CD4-positive, alpha-beta memory T cell (primary cell): ENCODE measurements around the gene DYNC1H1. TPM values are rescaled to one million over a fixed set of nuclear protein-coding genes. Genes with fewer than 3 reads are reported as not detected.
"Not testable (repeated sequence)": the region's sequence is repeated elsewhere in the genome, so short reads cannot be mapped to it uniquely, and the experiment has no call there.

Experiments
- CTCF ChIA-PET: fragments of 350-600 bp; sonication (Branson Sonifier 250); formaldehyde crosslinking; loops from one replicate; lab custom pipeline; 2021; ENCODE audit warnings: inconsistent platforms; ENCODE audit not compliant: partially characterized antibody; lab: Charles Lee
- POLR2A ChIA-PET: fragments of 350-600 bp; sonication (Branson Sonifier 250); formaldehyde crosslinking; loops from one replicate; lab custom pipeline; 2021; ENCODE audit not compliant: partially characterized antibody; lab: Charles Lee
- DNase-seq, 5 donors: peaks; one replicate each; pipeline versions ENCODE4 v3.0.0 to v3.0.0-alpha.2; 2020 to 2022; ENCODE audit warnings: mixed read lengths in 1 of 5
- H3K27ac ChIP-seq: one replicate; pipeline ENCODE4 v1.7.0; 2013; ENCODE audit warnings: low read depth, low read length
- H3K27me3 ChIP-seq: 2 replicates; pipeline ENCODE4 v1.7.0; 2013; ENCODE audit warnings: mild to moderate bottlenecking, low read length, moderate library complexity; ENCODE audit not compliant: insufficient read depth
- H3K36me3 ChIP-seq: 2 replicates; pipeline ENCODE4 v1.7.0; 2013; ENCODE audit warnings: mild to moderate bottlenecking, low read length, moderate library complexity; ENCODE audit not compliant: insufficient read depth
- H3K4me1 ChIP-seq: 2 replicates; pipeline ENCODE4 v1.7.0; 2013; ENCODE audit warnings: mild to moderate bottlenecking, low read length, moderate library complexity; ENCODE audit not compliant: insufficient read depth
- H3K4me3 ChIP-seq, 2 donors: one replicate each; pipeline ENCODE4 v1.7.0; 2013; ENCODE audit warnings: low read length in 2 of 2, mild to moderate bottlenecking in 1 of 2
- H3K9me3 ChIP-seq, 2 donors: one replicate each; pipeline ENCODE4 v1.7.0; 2013; ENCODE audit warnings: low read length in 2 of 2, control low read depth in 1 of 2; ENCODE audit not compliant: control insufficient read depth in 1 of 2
- H3K27ac Mint-ChIP-seq, 7 donors: one replicate each; pipeline ENCODE4 v1.8.0; 2020 to 2021; ENCODE audit warnings: mixed read lengths in 7 of 7, mild to moderate bottlenecking in 6 of 7, inconsistent platforms in 3 of 7, moderate library complexity in 3 of 7
- H3K27me3 Mint-ChIP-seq, 2 donors: one replicate each; pipeline ENCODE4 v1.8.0; 2020 to 2021; ENCODE audit warnings: mixed read lengths in 2 of 2
- H3K36me3 Mint-ChIP-seq, 2 donors: one replicate each; pipeline ENCODE4 v1.8.0; 2020 to 2021; ENCODE audit warnings: mixed read lengths in 2 of 2, inconsistent platforms in 1 of 2, mild to moderate bottlenecking in 1 of 2
- H3K4me1 Mint-ChIP-seq, 4 donors: one replicate each; pipeline ENCODE4 v1.8.0; 2020 to 2021; ENCODE audit warnings: mixed read lengths in 4 of 4, mild to moderate bottlenecking in 1 of 4
- H3K4me3 Mint-ChIP-seq, 8 donors: one replicate each; pipeline ENCODE4 v1.8.0; 2020 to 2021; ENCODE audit warnings: mixed read lengths in 8 of 8, mild to moderate bottlenecking in 7 of 8, moderate library complexity in 6 of 8, inconsistent platforms in 3 of 8
- H3K9me3 Mint-ChIP-seq, 8 donors: one replicate each; pipeline ENCODE4 v1.8.0; 2020 to 2021; ENCODE audit warnings: mixed read lengths in 8 of 8, mild to moderate bottlenecking in 5 of 8, inconsistent platforms in 3 of 8, moderate library complexity in 1 of 8
- intact Hi-C: fragments of 100-400 bp; cut with micrococcal nuclease; formaldehyde crosslinking; loops from one replicate; pipeline ENCODE4 v1.15.1; 2023
- polyA plus RNA-seq, 2 donors: library from polyadenylated mRNA; unstranded; fragments of 300-500 nt; fragmentation: Illumina TruSeq; gene quantifications; one replicate each; pipeline ENCODE4 v1.2.3, GENCODE V29; 2021
- total RNA-seq, 2 experiments: library from RNA; stranded (reverse); gene quantifications; one replicate each; pipeline ENCODE4 v1.2.3, GENCODE V29; 2021

DYNC1H1 gene
- total and polyA plus RNA-seq, 4 experiments from 2014 or later, result 19.6 to 318 (median 188) TPM

GRCh38 chr14:101977311-101978071, 13.1 kb downstream of the DYNC1H1 start:
- Histone ChIP-seq H3K4me3 (no peak overlapping the region), H3K27me3 (no peaks in the 10 kb centered on the region), H3K4me1 (peaks cover 10% of the 10 kb centered on the region), H3K27ac (no peak overlapping the region), H3K9me3 (no peaks in the 10 kb centered on the region), H3K36me3 (peaks cover 51% of the 10 kb centered on the region)
- ChIA-PET CTCF (interaction anchor here (1.0 kb wide), 1 partner anchor 56 kb away, joined by 3 read pairs; no protein-coding TSS in a partner anchor), POLR2A (no interaction called here)
- peaks cover 32 to 57% of the 10 kb centered on the region in 2 donors for H3K36me3 Mint-ChIP-seq
- peak overlapping the region in 2 of 7 donors; percentile 37 to 43 for H3K27ac Mint-ChIP-seq
- DNase-seq, result no peak
- H3K4me3 Mint-ChIP-seq, result no peak overlapping the region
- H3K9me3 Mint-ChIP-seq, result no peaks in the 10 kb centered on the region
- peaks cover under 1 to 25% (median 16%) of the 10 kb centered on the region in 4 donors for H3K4me1 Mint-ChIP-seq
- no peaks in the 10 kb centered on the region for H3K27me3 Mint-ChIP-seq
- intact Hi-C loops, result no loop called here

DNA sequence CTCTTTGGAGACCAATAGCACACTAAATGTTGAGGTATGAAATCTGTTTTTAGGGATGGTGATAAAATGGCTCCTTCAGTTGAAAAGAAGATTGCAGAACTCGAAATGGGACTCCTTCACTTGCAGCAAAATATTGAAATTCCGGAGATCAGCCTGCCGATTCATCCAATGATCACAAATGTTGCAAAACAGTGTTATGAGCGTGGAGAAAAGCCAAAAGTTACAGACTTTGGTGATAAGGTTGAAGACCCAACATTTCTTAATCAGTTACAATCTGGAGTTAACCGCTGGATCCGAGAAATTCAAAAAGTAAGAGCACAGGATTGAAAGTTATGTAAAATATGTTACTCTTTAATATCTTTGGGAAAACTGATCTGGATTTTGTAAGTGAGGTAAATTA, 15.3 kb downstream of the DYNC1H1 start:
- intact Hi-C loops, result no loop called here
- H3K9me3 Mint-ChIP-seq, result no peaks in the 10 kb centered on the region
- no peak overlapping the region for H3K4me3 Mint-ChIP-seq
- Histone ChIP-seq H3K27ac (no peak overlapping the region), H3K9me3 (no peaks in the 10 kb centered on the region), H3K27me3 (no peaks in the 10 kb centered on the region), H3K4me3 (no peak overlapping the region), H3K4me1 (no peaks in the 10 kb centered on the region), H3K36me3 (peaks cover 64% of the 10 kb centered on the region)
- H3K4me1 Mint-ChIP-seq, result peaks cover 0 to 17% (median 9%) of the 10 kb centered on the region in 4 donors
- CTCF ChIA-PET, result no interaction called here
- peak overlapping the region in 1 of 7 donors; percentile 8 for H3K27ac Mint-ChIP-seq
- peaks cover 45 to 71% of the 10 kb centered on the region in 2 donors for H3K36me3 Mint-ChIP-seq
- POLR2A ChIA-PET, result interaction anchor here (1.5 kb wide), 1 partner anchor 15 kb away, joined by 5 read pairs; no protein-coding TSS in a partner anchor
- H3K27me3 Mint-ChIP-seq, result no peaks in the 10 kb centered on the region
- DNase-seq, result no peak

DNA sequence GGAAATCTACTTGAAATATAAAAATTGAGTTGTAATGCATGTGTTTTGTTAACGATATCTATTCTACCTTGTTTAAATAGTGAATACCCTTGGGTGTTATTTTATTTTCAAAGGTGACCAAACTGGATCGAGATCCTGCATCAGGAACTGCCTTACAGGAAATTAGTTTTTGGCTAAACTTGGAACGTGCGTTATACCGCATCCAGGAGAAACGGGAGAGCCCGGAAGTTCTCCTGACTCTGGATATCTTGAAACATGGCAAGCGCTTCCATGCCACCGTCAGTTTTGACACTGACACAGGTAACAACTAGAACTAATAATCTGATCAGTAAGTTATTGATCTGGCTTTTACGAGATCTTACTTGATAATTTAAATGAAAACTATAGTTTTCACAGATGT, 15.9 kb downstream of the DYNC1H1 start:
- ChIA-PET CTCF (no interaction called here), POLR2A (no interaction called here)
- Histone ChIP-seq H3K36me3 (peaks cover 61% of the 10 kb centered on the region), H3K27ac (no peak overlapping the region), H3K4me3 (no peak overlapping the region), H3K27me3 (no peaks in the 10 kb centered on the region), H3K4me1 (no peaks in the 10 kb centered on the region), H3K9me3 (no peaks in the 10 kb centered on the region)
- Mint-ChIP-seq H3K4me1 (peaks cover 0 to 11% (median 4%) of the 10 kb centered on the region in 4 donors), H3K27me3 (no peaks in the 10 kb centered on the region), H3K27ac (no peak overlapping the region), H3K36me3 (peaks cover 46 to 69% of the 10 kb centered on the region in 2 donors), H3K9me3 (no peaks in the 10 kb centered on the region), H3K4me3 (no peak overlapping the region)
- no peak for DNase-seq
- intact Hi-C loops, result no loop called here

DNA sequence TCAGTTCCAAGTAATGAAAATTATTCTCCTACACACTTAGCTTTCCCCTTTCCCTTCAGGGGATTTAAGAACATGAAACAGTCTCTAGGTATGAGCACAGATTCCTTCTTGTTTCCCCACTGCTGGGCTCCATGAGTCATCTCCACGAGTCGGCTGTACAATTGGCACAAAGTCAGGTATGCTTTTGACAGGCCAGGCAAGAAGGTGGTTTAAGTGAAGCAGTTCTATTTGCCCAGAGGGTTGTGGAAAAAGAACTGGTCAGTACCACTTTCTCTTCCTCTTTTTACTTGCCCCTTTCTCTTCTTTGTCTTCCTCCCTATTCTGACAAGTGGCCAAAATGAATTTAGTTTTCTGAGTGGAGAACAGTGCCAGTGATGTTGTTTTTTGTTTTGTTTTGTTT, 16.3 kb downstream of the DYNC1H1 start:
- Histone ChIP-seq H3K4me1 (no peaks in the 10 kb centered on the region), H3K27me3 (no peaks in the 10 kb centered on the region), H3K27ac (no peak overlapping the region), H3K36me3 (peaks cover 66% of the 10 kb centered on the region), H3K9me3 (no peaks in the 10 kb centered on the region), H3K4me3 (no peak overlapping the region)
- intact Hi-C loops, result no loop called here
- H3K9me3 Mint-ChIP-seq, result no peaks in the 10 kb centered on the region
- H3K27ac Mint-ChIP-seq, result no peak overlapping the region
- DNase-seq, result no peak
- POLR2A ChIA-PET, result no interaction called here
- CTCF ChIA-PET, result no interaction called here
- H3K36me3 Mint-ChIP-seq, result peaks cover 47 to 69% of the 10 kb centered on the region in 2 donors
- H3K4me3 Mint-ChIP-seq, result no peak overlapping the region
- H3K4me1 Mint-ChIP-seq, result peaks cover 0 to 10% (median 4%) of the 10 kb centered on the region in 4 donors
- no peaks in the 10 kb centered on the region for H3K27me3 Mint-ChIP-seq

- Histone ChIP-seq H3K4me3 (no peak overlapping the region), H3K27me3 (no peaks in the 10 kb centered on the region), H3K36me3 (peaks cover 71% of the 10 kb centered on the region), H3K27ac (no peak overlapping the region), H3K4me1 (no peaks in the 10 kb centered on the region), H3K9me3 (no peaks in the 10 kb centered on the region)
- H3K36me3 Mint-ChIP-seq, result peaks cover 58 to 76% of the 10 kb centered on the region in 2 donors
- no peak overlapping the region for H3K27ac Mint-ChIP-seq
- no peaks in the 10 kb centered on the region for H3K9me3 Mint-ChIP-seq
- H3K4me3 Mint-ChIP-seq, result no peak overlapping the region
- peaks cover 0 to 4% (median under 1%) of the 10 kb centered on the region in 4 donors for H3K4me1 Mint-ChIP-seq
- POLR2A ChIA-PET, result no interaction called here
- intact Hi-C loops, result no loop called here
- CTCF ChIA-PET, result no interaction called here
- no peaks in the 10 kb centered on the region for H3K27me3 Mint-ChIP-seq
- no peak for DNase-seq
These were observed 18.2 kb downstream of the DYNC1H1 start for GRCh38 chr14:101982621-101983020.

- DNase-seq, POLR2A ChIA-PET, H3K4me1 Mint-ChIP-seq, H3K4me3 Mint-ChIP-seq, H3K9me3 Mint-ChIP-seq, H3K27me3 Mint-ChIP-seq, H3K27ac ChIP-seq, H3K27ac Mint-ChIP-seq, H3K27me3 ChIP-seq, H3K9me3 ChIP-seq, H3K4me1 ChIP-seq, intact Hi-C loops, H3K4me3 ChIP-seq: not testable (repeated sequence)
- CTCF ChIA-PET, result interaction anchor here (0.7 kb wide), 1 partner anchor 112 kb away, joined by 3 read pairs; no protein-coding TSS in a partner anchor
- peaks cover 76% of the 10 kb centered on the region for H3K36me3 ChIP-seq
- H3K36me3 Mint-ChIP-seq, result peaks cover 66 to 77% of the 10 kb centered on the region in 2 donors
These were observed 20.5 kb downstream of the DYNC1H1 start for GRCh38 chr14:101984831-101985230.

GRCh38 chr14:101985957-101986356, 21.6 kb downstream of the DYNC1H1 start:
- Mint-ChIP-seq H3K4me1 (peaks cover 0 to 4% (median 1%) of the 10 kb centered on the region in 4 donors), H3K36me3 (peaks cover 62 to 74% of the 10 kb centered on the region in 2 donors), H3K4me3 (no peak overlapping the region), H3K9me3 (no peaks in the 10 kb centered on the region), H3K27ac (no peak overlapping the region), H3K27me3 (no peaks in the 10 kb centered on the region)
- DNase-seq, result no peak
- CTCF ChIA-PET, result interaction anchor here (1.1 kb wide), 1 partner anchor 26 kb away, joined by 3 read pairs; no protein-coding TSS in a partner anchor
- intact Hi-C loops, result no loop called here
- POLR2A ChIA-PET, result interaction anchor here (1.1 kb wide), 1 partner anchor 14 kb away, joined by 3 read pairs; no protein-coding TSS in a partner anchor
- no peaks in the 10 kb centered on the region for H3K9me3 ChIP-seq
- H3K36me3 ChIP-seq, result peaks cover 71% of the 10 kb centered on the region
- no peak overlapping the region for H3K27ac ChIP-seq
- H3K27me3 ChIP-seq, result no peaks in the 10 kb centered on the region
- no peaks in the 10 kb centered on the region for H3K4me1 ChIP-seq
- H3K4me3 ChIP-seq, result no peak overlapping the region
